ENCODE data around the gene GDE1.

GRCh38 chr16:19515757-19516156, 6.1 kb downstream of the GDE1 start:
- TF ChIP-seq, protein P1, sequence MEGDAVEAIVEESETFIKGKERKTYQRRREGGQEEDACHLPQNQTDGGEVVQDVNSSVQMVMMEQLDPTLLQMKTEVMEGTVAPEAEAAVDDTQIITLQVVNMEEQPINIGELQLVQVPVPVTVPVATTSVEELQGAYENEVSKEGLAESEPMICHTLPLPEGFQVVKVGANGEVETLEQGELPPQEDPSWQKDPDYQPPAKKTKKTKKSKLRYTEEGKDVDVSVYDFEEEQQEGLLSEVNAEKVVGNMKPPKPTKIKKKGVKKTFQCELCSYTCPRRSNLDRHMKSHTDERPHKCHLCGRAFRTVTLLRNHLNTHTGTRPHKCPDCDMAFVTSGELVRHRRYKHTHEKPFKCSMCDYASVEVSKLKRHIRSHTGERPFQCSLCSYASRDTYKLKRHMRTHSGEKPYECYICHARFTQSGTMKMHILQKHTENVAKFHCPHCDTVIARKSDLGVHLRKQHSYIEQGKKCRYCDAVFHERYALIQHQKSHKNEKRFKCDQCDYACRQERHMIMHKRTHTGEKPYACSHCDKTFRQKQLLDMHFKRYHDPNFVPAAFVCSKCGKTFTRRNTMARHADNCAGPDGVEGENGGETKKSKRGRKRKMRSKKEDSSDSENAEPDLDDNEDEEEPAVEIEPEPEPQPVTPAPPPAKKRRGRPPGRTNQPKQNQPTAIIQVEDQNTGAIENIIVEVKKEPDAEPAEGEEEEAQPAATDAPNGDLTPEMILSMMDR (IDR thresholded peaks at IDR 0.05): no peak
- TF ChIP-seq SP1 (CRISPR knock-in tag; conservative IDR thresholded peaks at IDR 0.05): no peak
- no peak for TF ChIP-seq USF2 (CRISPR knock-in tag; IDR thresholded peaks at IDR 0.05)
- no peak for TF ChIP-seq TEAD1 (CRISPR knock-in tag; IDR thresholded peaks at IDR 0.05)
